ENCODE measurements around the gene PCIF1.
"Not testable (repeated sequence)": the region's sequence is repeated elsewhere in the genome, so short reads cannot be mapped to it uniquely, and the experiment has no call there.

The PCIF1 gene

DNA sequence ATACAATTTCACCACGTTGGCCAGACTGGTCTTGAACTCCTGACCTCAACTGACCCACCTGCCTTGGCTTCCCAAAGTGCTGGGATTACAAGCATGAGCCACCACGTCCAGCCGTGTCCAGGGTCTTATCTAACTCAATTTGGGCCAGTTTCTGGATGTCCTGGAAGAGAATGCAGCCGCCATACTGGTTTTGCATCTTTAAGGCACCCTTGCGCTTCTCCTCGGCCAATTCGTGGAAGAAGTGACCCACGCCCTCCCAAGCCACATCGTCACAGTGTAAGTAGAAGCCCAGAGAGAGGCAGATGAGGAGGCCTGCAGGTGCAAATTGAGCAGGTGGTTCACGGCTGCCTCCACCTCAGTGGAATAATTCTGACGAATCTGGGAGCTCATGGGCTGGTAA is 41.2 kb downstream of the PCIF1 start:
- H3K9me3 ChIP-seq (ENCODE audit: low read length): no peaks in the 10 kb centered on the region
- peaks cover 8% of the 10 kb centered on the region for H3K4me1 ChIP-seq (ENCODE audit: insufficient read depth, low read length)
- H2AFZ ChIP-seq (ENCODE audit: low read depth, low read length): no peak overlapping the region
- no peaks in the 10 kb centered on the region for H3K27me3 ChIP-seq (ENCODE audit: insufficient read depth, low read length)
- H3K36me3 ChIP-seq (ENCODE audit: insufficient read depth, low read length): no peaks in the 10 kb centered on the region
- no peak overlapping the region for H3K4me3 ChIP-seq (ENCODE audit: low read length)

- H3K4me3 ChIP-seq (ENCODE audit: low read length): no peak overlapping the region
- no peaks in the 10 kb centered on the region for H3K36me3 ChIP-seq (ENCODE audit: insufficient read depth, low read length)
- H2AFZ ChIP-seq (ENCODE audit: low read depth, low read length): no peak overlapping the region
- H3K4me1 ChIP-seq (ENCODE audit: insufficient read depth, low read length): peaks cover 4% of the 10 kb centered on the region
- no peaks in the 10 kb centered on the region for H3K9me3 ChIP-seq (ENCODE audit: low read length)
- no peaks in the 10 kb centered on the region for H3K27me3 ChIP-seq (ENCODE audit: insufficient read depth, low read length)
Observed at GRCh38 chr20:45976086-45976485, 41.6 kb downstream of the PCIF1 start.

DNA sequence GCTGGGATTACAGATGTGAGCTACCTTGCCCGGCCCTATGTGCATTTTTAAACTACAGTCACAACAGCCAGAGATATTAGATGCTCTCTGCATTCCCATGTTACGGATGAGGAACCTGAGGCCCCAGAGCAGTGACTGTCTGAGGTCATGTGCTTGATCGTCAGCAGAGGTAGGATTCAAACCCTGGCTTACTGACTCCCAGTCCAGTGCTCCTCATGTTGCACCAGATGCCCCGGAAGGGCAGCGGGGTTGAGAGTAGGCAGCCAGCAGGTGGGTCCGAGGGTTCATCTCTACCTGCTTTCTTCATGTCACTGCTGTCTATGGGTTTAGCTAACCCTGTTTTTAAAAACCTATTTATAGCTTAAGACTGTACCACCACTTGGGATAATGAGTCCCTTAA is 46.8 kb downstream of the PCIF1 start:
- no peak overlapping the region for H2AFZ ChIP-seq (ENCODE audit: low read depth, low read length)
- H3K4me3 ChIP-seq (ENCODE audit: low read length): no peak overlapping the region
- H3K4me1 ChIP-seq (ENCODE audit: insufficient read depth, low read length): no peaks in the 10 kb centered on the region
- peaks cover 2% of the 10 kb centered on the region for H3K27me3 ChIP-seq (ENCODE audit: insufficient read depth, low read length)
- H3K36me3 ChIP-seq (ENCODE audit: insufficient read depth, low read length): no peaks in the 10 kb centered on the region
- no peaks in the 10 kb centered on the region for H3K9me3 ChIP-seq (ENCODE audit: low read length)

DNA sequence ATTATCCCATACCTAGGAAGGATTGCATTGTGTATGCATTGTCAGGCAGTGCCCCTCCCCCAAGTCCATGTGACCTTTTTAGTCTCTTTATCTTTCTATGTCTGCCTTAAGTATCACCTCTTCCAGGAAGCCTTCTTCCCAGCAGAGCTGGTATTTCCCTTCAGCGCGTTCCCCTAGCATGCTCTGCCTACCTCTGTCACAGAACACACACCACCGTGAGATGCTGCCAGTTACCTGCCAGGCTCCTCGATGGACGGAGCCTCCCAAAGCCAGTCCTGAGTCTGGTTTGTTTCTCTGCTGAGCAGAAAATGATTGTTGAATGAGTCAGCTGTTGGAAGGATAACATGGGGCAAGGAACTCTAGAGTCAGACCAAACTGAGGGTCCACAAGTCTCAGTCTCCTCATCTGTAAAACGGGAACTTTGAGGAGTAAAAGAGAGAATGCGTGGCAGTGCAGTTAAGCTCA is 48.8 kb downstream of the PCIF1 start:
- no peaks in the 10 kb centered on the region for H3K36me3 ChIP-seq (ENCODE audit: insufficient read depth, low read length)
- no peaks in the 10 kb centered on the region for H3K4me1 ChIP-seq (ENCODE audit: insufficient read depth, low read length)
- peaks cover 2% of the 10 kb centered on the region for H3K27me3 ChIP-seq (ENCODE audit: insufficient read depth, low read length)
- H2AFZ ChIP-seq (ENCODE audit: low read depth, low read length): no peak overlapping the region
- H3K4me3 ChIP-seq (ENCODE audit: low read length): no peak overlapping the region
- H3K9me3 ChIP-seq (ENCODE audit: low read length): no peaks in the 10 kb centered on the region

DNA sequence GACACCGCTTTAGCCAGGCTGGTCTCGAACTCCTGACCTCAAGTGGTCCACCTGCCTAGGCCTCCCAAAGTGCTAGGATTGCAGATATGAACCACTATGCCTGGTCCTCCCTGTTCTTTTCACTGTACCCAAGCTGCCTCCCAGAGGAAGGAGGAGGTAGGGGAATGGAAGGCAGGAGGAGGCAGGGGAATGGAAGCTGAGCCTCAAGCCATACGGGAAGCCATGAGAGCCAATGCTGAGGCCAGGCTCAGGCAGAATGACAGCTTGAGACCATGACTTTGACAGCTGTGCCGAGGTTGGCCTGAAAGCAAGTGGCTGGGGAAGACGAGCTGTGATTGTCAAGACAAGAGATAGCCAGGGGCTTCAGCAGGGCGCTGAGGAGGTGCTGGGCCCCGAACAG is 51.1 kb downstream of the PCIF1 start:
- Histone ChIP-seq H3K27me3 (ENCODE audit: insufficient read depth, low read length) (peaks cover 2% of the 10 kb centered on the region), H3K9me3 (ENCODE audit: low read length) (no peaks in the 10 kb centered on the region), H2AFZ (ENCODE audit: low read depth, low read length) (no peak overlapping the region), H3K4me1 (ENCODE audit: insufficient read depth, low read length) (no peaks in the 10 kb centered on the region), H3K4me3 (ENCODE audit: low read length) (no peak overlapping the region), H3K36me3 (ENCODE audit: insufficient read depth, low read length) (no peaks in the 10 kb centered on the region)

DNA sequence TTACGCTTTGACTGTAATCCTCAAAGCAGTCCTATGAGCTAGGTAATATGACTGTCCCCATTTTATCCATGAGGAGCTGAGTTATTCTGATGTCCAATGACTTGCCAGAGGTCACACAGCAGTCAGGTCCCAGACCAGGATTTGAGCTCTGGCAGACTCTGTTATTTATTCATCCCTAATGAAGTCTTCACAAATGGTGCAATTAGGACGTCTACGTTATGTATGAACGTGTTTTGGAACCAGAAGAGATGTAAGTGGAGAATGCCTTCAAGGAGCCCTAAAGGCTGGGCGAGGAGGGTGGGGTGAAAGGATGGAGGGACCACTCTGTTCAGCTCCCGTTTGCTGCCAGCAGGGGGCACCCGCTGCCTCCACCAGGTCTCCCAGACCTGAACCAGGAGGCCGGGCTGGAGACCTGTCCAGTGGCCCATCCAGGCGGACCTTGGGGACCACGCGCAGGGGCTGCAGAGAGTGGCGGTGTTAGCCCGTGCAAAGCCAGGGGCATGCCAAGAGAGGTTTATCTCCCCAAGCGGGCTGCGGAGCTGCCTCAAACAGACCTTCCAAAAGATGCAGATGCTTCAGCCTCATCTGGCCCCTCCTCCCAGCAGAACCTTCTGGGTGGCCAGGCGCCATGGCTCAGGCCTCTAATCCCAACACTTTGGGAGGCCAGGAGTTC is 52.8 kb downstream of the PCIF1 start:
- Histone ChIP-seq H2AFZ (ENCODE audit: low read depth, low read length) (no peak overlapping the region), H3K4me1 (ENCODE audit: insufficient read depth, low read length) (no peaks in the 10 kb centered on the region), H3K9me3 (ENCODE audit: low read length) (no peaks in the 10 kb centered on the region), H3K4me3 (ENCODE audit: low read length) (no peak overlapping the region), H3K27me3 (ENCODE audit: insufficient read depth, low read length) (peaks cover 2% of the 10 kb centered on the region), H3K36me3 (ENCODE audit: insufficient read depth, low read length) (no peaks in the 10 kb centered on the region)

DNA sequence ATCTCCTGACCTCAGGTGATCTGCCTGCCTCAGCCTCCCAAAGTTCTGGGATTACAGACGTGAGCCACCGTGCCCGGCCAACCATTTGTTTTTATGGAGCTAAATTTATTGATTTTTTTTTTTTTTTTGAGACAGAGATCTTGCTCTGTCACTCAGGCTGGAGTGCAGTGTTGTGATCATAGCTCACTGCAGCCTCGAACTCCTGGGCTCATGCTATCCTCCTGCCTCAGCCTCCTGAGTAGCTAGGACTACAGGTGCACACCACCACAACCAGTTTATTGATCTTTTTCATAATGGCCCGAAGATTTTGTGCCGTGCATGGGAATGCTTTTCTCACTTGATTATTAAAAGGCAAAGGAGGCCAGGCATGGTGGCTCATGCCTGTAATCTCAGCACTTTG is 54.3 kb downstream of the PCIF1 start:
- not testable (repeated sequence) for H2AFZ ChIP-seq (ENCODE audit: low read depth, low read length)

GRCh38 chr20:45991616-45992015 is 57.1 kb downstream of the PCIF1 start:
- no peaks in the 10 kb centered on the region for H3K27me3 ChIP-seq (ENCODE audit: insufficient read depth, low read length)
- H3K9me3 ChIP-seq (ENCODE audit: low read length): no peaks in the 10 kb centered on the region
- H3K4me3 ChIP-seq (ENCODE audit: low read length): no peak overlapping the region
- no peak overlapping the region for H2AFZ ChIP-seq (ENCODE audit: low read depth, low read length)
- no peaks in the 10 kb centered on the region for H3K36me3 ChIP-seq (ENCODE audit: insufficient read depth, low read length)
- no peaks in the 10 kb centered on the region for H3K4me1 ChIP-seq (ENCODE audit: insufficient read depth, low read length)

More for the DNA sequence above, 54.3 kb downstream of the PCIF1 start:
- H3K9me3 ChIP-seq (ENCODE audit: low read length); H3K4me3 ChIP-seq (ENCODE audit: low read length); H3K27me3 ChIP-seq (ENCODE audit: insufficient read depth, low read length); H3K36me3 ChIP-seq (ENCODE audit: insufficient read depth, low read length); H3K4me1 ChIP-seq (ENCODE audit: insufficient read depth, low read length): not testable (repeated sequence)

DNA sequence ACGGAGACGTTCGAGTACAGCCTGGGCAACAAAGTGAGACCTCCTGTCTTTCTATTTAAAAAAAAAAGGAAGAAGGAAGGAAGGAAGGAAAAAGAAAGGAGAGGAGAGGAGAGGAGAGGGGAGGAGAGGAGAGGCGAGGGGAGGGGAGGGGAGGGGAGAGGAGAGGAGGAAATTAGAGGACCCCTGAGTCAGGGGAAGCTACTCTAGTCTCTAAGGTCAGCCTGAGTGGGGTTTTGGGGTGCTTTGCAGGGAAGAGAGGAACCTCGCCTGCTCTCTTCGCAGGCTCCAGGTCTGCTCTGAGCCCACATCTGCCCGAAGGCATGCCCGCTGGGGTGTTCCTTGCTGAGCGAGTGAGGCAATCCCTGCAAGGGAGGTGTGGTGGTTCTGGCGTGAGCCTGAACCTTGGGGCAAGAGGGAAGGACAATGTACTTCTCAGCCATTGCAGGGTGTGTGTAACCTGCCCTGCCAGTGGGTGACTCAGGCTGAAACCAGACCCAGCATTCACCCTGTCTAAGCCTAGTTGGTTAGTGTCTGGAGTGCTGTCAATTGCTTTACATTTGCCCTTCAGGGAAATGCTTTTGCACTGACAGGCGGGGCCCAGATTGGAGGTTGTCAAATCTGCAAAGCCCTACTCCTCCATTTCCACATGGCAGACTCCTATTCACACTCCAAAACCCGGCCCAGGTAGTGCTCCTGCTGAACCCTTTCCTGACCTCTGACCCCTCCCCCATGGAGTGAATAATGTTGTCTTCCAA is 58.9 kb downstream of the PCIF1 start:
- Histone ChIP-seq H3K4me3 (ENCODE audit: low read length) (no peak overlapping the region), H3K4me1 (ENCODE audit: insufficient read depth, low read length) (no peaks in the 10 kb centered on the region), H3K27me3 (ENCODE audit: insufficient read depth, low read length) (peaks cover 10% of the 10 kb centered on the region), H3K9me3 (ENCODE audit: low read length) (no peaks in the 10 kb centered on the region), H2AFZ (ENCODE audit: low read depth, low read length) (no peak overlapping the region), H3K36me3 (ENCODE audit: insufficient read depth, low read length) (no peaks in the 10 kb centered on the region)

GRCh38 chr20:45994761-45995493 is 60.4 kb downstream of the PCIF1 start:
- no peaks in the 10 kb centered on the region for H3K9me3 ChIP-seq (ENCODE audit: low read length)
- H3K36me3 ChIP-seq (ENCODE audit: insufficient read depth, low read length): no peaks in the 10 kb centered on the region
- H3K27me3 ChIP-seq (ENCODE audit: insufficient read depth, low read length): peaks cover 17% of the 10 kb centered on the region
- no peak overlapping the region for H3K4me3 ChIP-seq (ENCODE audit: low read length)
- H2AFZ ChIP-seq (ENCODE audit: low read depth, low read length): no peak overlapping the region
- no peaks in the 10 kb centered on the region for H3K4me1 ChIP-seq (ENCODE audit: insufficient read depth, low read length)

DNA sequence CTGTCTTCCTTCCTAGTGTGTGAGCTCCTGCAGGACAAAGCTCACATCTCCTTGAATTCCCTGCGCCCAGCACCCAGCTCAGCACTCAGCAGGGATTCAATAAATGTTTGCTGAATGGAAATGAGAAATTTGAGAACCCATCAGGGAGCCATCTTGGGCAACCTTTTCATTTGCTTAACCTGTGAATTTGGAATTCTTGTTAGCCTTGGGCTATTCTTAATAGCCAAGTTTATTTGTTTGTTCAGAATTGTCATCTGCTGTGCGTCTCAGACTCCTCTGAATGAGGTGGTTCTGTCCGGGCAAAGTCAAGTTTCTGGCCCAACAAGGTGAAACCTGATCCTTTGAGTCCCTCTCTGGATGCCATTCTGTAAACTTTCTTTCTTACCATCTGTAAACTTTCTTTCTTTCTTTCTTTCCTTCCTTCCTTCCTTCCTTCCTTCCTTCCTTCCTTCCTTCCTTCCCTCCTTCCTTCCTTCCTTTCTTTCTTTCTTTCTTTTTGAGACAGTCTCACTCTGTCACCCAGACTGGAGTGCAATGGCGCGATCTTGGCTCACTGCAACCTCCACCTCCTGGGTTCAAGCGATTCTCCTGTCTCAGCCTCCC is 61.1 kb downstream of the PCIF1 start:
- H2AFZ ChIP-seq (ENCODE audit: low read depth, low read length); H3K4me1 ChIP-seq (ENCODE audit: insufficient read depth, low read length); H3K4me3 ChIP-seq (ENCODE audit: low read length); H3K36me3 ChIP-seq (ENCODE audit: insufficient read depth, low read length); H3K9me3 ChIP-seq (ENCODE audit: low read length): not testable (repeated sequence)
- peaks cover 17% of the 10 kb centered on the region for H3K27me3 ChIP-seq (ENCODE audit: insufficient read depth, low read length)

- Histone ChIP-seq H3K9me3 (ENCODE audit: low read length) (no peaks in the 10 kb centered on the region), H3K36me3 (ENCODE audit: insufficient read depth, low read length) (no peaks in the 10 kb centered on the region), H3K27me3 (ENCODE audit: insufficient read depth, low read length) (peaks cover 17% of the 10 kb centered on the region), H2AFZ (ENCODE audit: low read depth, low read length) (no peak overlapping the region), H3K4me3 (ENCODE audit: low read length) (no peak overlapping the region), H3K4me1 (ENCODE audit: insufficient read depth, low read length) (peaks cover 5% of the 10 kb centered on the region)
Observed at GRCh38 chr20:45997187-45997586, 62.7 kb downstream of the PCIF1 start.

Measured in neuron (in vitro differentiated cells).